SU-DHL-6 (cell line): ENCODE measurements around the gene FAM170B.

Experiments
- H2AFZ ChIP-seq: fragments of 200-600 bp; sonication (generic); 2 replicates; pipeline ENCODE4 v1.6.1; 2014; ENCODE audit warnings: low read depth, mild to moderate bottlenecking, moderate library complexity, mixed read lengths, antibody characterized with exemption, low read length; ENCODE audit not compliant: severe bottlenecking
- H3F3A ChIP-seq: fragments of 200-600 bp; shearing (Covaris generic); 2 replicates; pipeline ENCODE4 v1.6.0; 2016; ENCODE audit warnings: antibody characterized with exemption, mild to moderate bottlenecking; ENCODE audit not compliant: insufficient read depth
- H3K27ac ChIP-seq: fragments of 200-600 bp; sonication (generic); 2 replicates; pipeline ENCODE4 v1.5.1; 2016; ENCODE audit warnings: low read depth, mild to moderate bottlenecking, low read length, moderate library complexity, mixed read lengths
- H3K27me3 ChIP-seq: fragments of 200-600 bp; sonication (generic), shearing (Covaris generic); 2 replicates; pipeline ENCODE4 v1.6.0; 2014; ENCODE audit warnings: mild to moderate bottlenecking, low read length
- H3K36me3 ChIP-seq: fragments of 200-600 bp; sonication (generic); 2 replicates; pipeline ENCODE4 v1.6.1; 2014; ENCODE audit warnings: mild to moderate bottlenecking, low read length, mixed read lengths
- H3K4me2 ChIP-seq: fragments of 300-600, 200-600 bp; shearing (Covaris generic), sonication (generic); 2 replicates; pipeline ENCODE4 v1.6.0; 2014; ENCODE audit warnings: low read length, low read depth, mild to moderate bottlenecking; ENCODE audit not compliant: poor library complexity, severe bottlenecking
- H3K4me3 ChIP-seq: fragments of 200-600 bp; sonication (generic); 2 replicates; pipeline ENCODE4 v1.5.1; 2014; ENCODE audit warnings: antibody characterized with exemption, low read length, mild to moderate bottlenecking, mixed read lengths; ENCODE audit not compliant: insufficient read depth, poor library complexity, severe bottlenecking
- H3K79me2 ChIP-seq: fragments of 200-600 bp; sonication (generic); 2 replicates; pipeline ENCODE4 v1.6.1; 2014; ENCODE audit warnings: mild to moderate bottlenecking, low read length, moderate library complexity; ENCODE audit not compliant: insufficient read depth
- H3K9ac ChIP-seq: fragments of 200-600 bp; sonication (generic); 2 replicates; pipeline ENCODE4 v1.7.0; 2014; ENCODE audit warnings: mild to moderate bottlenecking, low read length
- H3K9me2 ChIP-seq: fragments of 200-600 bp; sonication (generic); replicated peaks from 2 replicates; pipeline ENCODE4 v1.6.1; 2014; ENCODE audit warnings: low read length; ENCODE audit not compliant: insufficient read depth
- H3K9me3 ChIP-seq: fragments of 200-600 bp; sonication (generic); 2 replicates; pipeline ENCODE4 v1.6.1; 2014; ENCODE audit warnings: low read length, mixed read lengths; ENCODE audit not compliant: insufficient read depth
- H4K20me1 ChIP-seq: fragments of 200-600 bp; sonication (generic); 2 replicates; pipeline ENCODE4 v1.6.1; 2014; ENCODE audit warnings: low read depth, mild to moderate bottlenecking, antibody characterized with exemption, low read length, moderate library complexity, mixed read lengths
- CTCF ChIP-seq: fragments of 200-600 bp; sonication (generic); IDR thresholded peaks from one replicate; pipeline ENCODE4 v1.5.1; 2017; ENCODE audit warnings: antibody characterized with exemption, mild to moderate bottlenecking, low read length, moderate library complexity; ENCODE audit not compliant: insufficient read depth, poor library complexity, severe bottlenecking
- EZH2phosphoT487 ChIP-seq: fragments of 200-600 bp; sonication (generic), shearing (Covaris generic); conservative IDR thresholded peaks from 2 replicates; pipeline ENCODE4 v1.6.1; 2018; ENCODE audit warnings: mild to moderate bottlenecking, antibody characterized with exemption, low read length, moderate library complexity, mixed read lengths

The FAM170B gene

GRCh38 chr10:49120911-49121310 lies 12.9 kb downstream of the FAM170B start:
- no peak overlapping the region for H2AFZ ChIP-seq
- no peaks in the 10 kb centered on the region for H3K9me2 ChIP-seq
- no peak overlapping the region for H3K27ac ChIP-seq
- TF ChIP-seq CTCF (no peak), EZH2phosphoT487 (no peak)
- no peak overlapping the region for H3K4me2 ChIP-seq
- no peak overlapping the region for H3K4me3 ChIP-seq
- H3K9me3 ChIP-seq: no peaks in the 10 kb centered on the region
- H3K79me2 ChIP-seq: no peaks in the 10 kb centered on the region
- H3K36me3 ChIP-seq: no peaks in the 10 kb centered on the region
- H3F3A ChIP-seq: no peaks in the 10 kb centered on the region
- H3K9ac ChIP-seq: no peak overlapping the region
- no peaks in the 10 kb centered on the region for H3K27me3 ChIP-seq
- no peaks in the 10 kb centered on the region for H4K20me1 ChIP-seq

GRCh38 chr10:49119746-49120145 lies 14.1 kb downstream of the FAM170B start:
- Histone ChIP-seq H3K36me3 (no peaks in the 10 kb centered on the region), H3K9me2 (no peaks in the 10 kb centered on the region), H3K27me3 (no peaks in the 10 kb centered on the region), H2AFZ (no peak overlapping the region), H3K4me2 (no peak overlapping the region), H4K20me1 (no peaks in the 10 kb centered on the region), H3K4me3 (no peak overlapping the region), H3K79me2 (no peaks in the 10 kb centered on the region), H3K9ac (no peak overlapping the region), H3K27ac (no peak overlapping the region), H3K9me3 (no peaks in the 10 kb centered on the region), H3F3A (no peaks in the 10 kb centered on the region)
- TF ChIP-seq EZH2phosphoT487 (no peak), CTCF (no peak)

- TF ChIP-seq CTCF: no peak
- TF ChIP-seq EZH2phosphoT487: no peak
- Histone ChIP-seq H3K27me3 (no peaks in the 10 kb centered on the region), H3K9me2 (no peaks in the 10 kb centered on the region), H3K27ac (no peak overlapping the region), H3K4me2 (no peak overlapping the region), H3K4me3 (no peak overlapping the region), H4K20me1 (no peaks in the 10 kb centered on the region), H3K79me2 (no peaks in the 10 kb centered on the region), H3K9me3 (no peaks in the 10 kb centered on the region), H3K36me3 (no peaks in the 10 kb centered on the region), H2AFZ (no peak overlapping the region), H3K9ac (no peak overlapping the region), H3F3A (no peaks in the 10 kb centered on the region)
These were observed 15.3 kb downstream of the FAM170B start for GRCh38 chr10:49118430-49119074.
